Uterus (tissue), 4 donors: ENCODE data around the gene PTPN1. TPM values are rescaled to one million over a fixed set of nuclear protein-coding genes. Genes with fewer than 3 reads are reported as not detected.
A peak's percentile ranks its signal among the peaks of the same experiment; 100 is the strongest.

Source experiments
- DNase-seq, 2 donors: peaks; one replicate each; pipeline ENCODE4 v3.0.0-alpha.2; 2019 to 2020
- H3K27ac ChIP-seq, 2 donors: fragments of 200-600 bp; sonication (generic); 1 replicate in 1 of 2; 2 replicates in 1 of 2; pipeline ENCODE4 v1.5.1; 2016 to 2018
- H3K27me3 ChIP-seq, 2 donors: fragments of 200-600 bp; sonication (generic); one replicate each; pipeline ENCODE4 v1.5.1; 2018 to 2019; ENCODE audit warnings: control low read depth in 1 of 2
- H3K36me3 ChIP-seq, 2 donors: fragments of 200-600 bp; sonication (generic); one replicate each; pipeline ENCODE4 v1.5.1; 2019; ENCODE audit warnings: control low read depth in 1 of 2
- H3K4me1 ChIP-seq, 2 donors: fragments of 200-600 bp; sonication (generic); one replicate each; pipeline ENCODE4 v1.5.1; 2018 to 2019; ENCODE audit warnings: control low read depth in 1 of 2
- H3K4me3 ChIP-seq, 2 donors: fragments of 200-600 bp; sonication (generic); 1 replicate in 1 of 2; 2 replicates in 1 of 2; pipeline ENCODE4 v1.5.1; 2018 to 2019; ENCODE audit warnings: mild to moderate bottlenecking in 1 of 2
- H3K9me3 ChIP-seq, 2 donors: fragments of 200-600 bp; sonication (generic); one replicate each; pipeline ENCODE4 v1.5.1; 2019; ENCODE audit warnings: control low read depth in 1 of 2
- CTCF ChIP-seq, 4 experiments: fragments of 200-600 bp in 2 of 4; fragments of 450-650 bp in 2 of 4; sonication (generic) in 2 of 4; IDR thresholded peaks; one replicate each; pipeline ENCODE4 v1.5.1; 2016 to 2019; ENCODE audit warnings: antibody characterized with exemption in 4 of 4, mild to moderate bottlenecking in 2 of 4, moderate library complexity in 1 of 4
- POLR2A ChIP-seq, 2 donors: fragments of 450-650 bp; IDR thresholded peaks; one replicate each; pipeline ENCODE4 v1.6.1; 2016; ENCODE audit warnings: antibody characterized with exemption in 2 of 2, mild to moderate bottlenecking in 1 of 2, moderate library complexity in 1 of 2
- intact Hi-C: fragments of 100-400 bp; cut with DNase I; formaldehyde crosslinking; loops from one replicate; pipeline ENCODE4 v1.15.1; 2023; ENCODE audit warnings: low total_unique reads
- total RNA-seq, 4 donors: library from RNA; depleted of rRNA in 3 of 4; stranded (reverse); fragments of >200 nt in 3 of 4; gene quantifications; one replicate each; pipeline versions ENCODE4 v1.1.0 to v1.2.4, GENCODE V29; 2014 to 2023
- donor health status: DM: yes; HTN: yes; CAD: no.

Gene PTPN1
- total RNA-seq, 4 donors from 2014 or later, result 14.1 to 33.9 (median 20.2) TPM

GRCh38 chr20:50508171-50508755 lies 1.9 kb upstream of the PTPN1 start:
- Histone ChIP-seq H3K4me3 (no peak overlapping the region), H3K27ac (no peak overlapping the region), H3K36me3 (no peaks in the 10 kb centered on the region), H3K9me3 (no peaks in the 10 kb centered on the region), H3K27me3 (no peaks in the 10 kb centered on the region), H3K4me1 (peaks cover 9 to 15% of the 10 kb centered on the region in 2 donors)
- TF ChIP-seq POLR2A (IDR thresholded peaks at IDR 0.05) (no peak), CTCF (IDR thresholded peaks at IDR 0.05) (no peak)
- intact Hi-C loops, result no loop called here
- no peak for DNase-seq

GRCh38 chr20:50510706-50511542 lies 741 bp downstream of the PTPN1 start:
- Histone ChIP-seq H3K4me3 (peak overlapping the region; percentile 92 to 99), H3K9me3 (no peaks in the 10 kb centered on the region), H3K4me1 (peaks cover 0 to 15% of the 10 kb centered on the region in 2 donors), H3K27me3 (no peaks in the 10 kb centered on the region), H3K27ac (peak overlapping the region; percentile 86 to 87), H3K36me3 (no peaks in the 10 kb centered on the region)
- no peak for TF ChIP-seq CTCF (IDR thresholded peaks at IDR 0.05)
- no peak for TF ChIP-seq POLR2A (IDR thresholded peaks at IDR 0.05)
- DNase-seq, result peak in 1 of 2 donors; percentile 41
- intact Hi-C loops, result no loop called here

GRCh38 chr20:50512323-50512722 lies 2.1 kb downstream of the PTPN1 start:
- Histone ChIP-seq H3K27ac (peak overlapping the region in 1 of 2 donors; percentile 29), H3K36me3 (no peaks in the 10 kb centered on the region), H3K27me3 (no peaks in the 10 kb centered on the region), H3K9me3 (no peaks in the 10 kb centered on the region), H3K4me3 (peak overlapping the region in 1 of 2 donors; percentile 92), H3K4me1 (peaks cover 0 to 15% of the 10 kb centered on the region in 2 donors)
- no peak for TF ChIP-seq POLR2A (IDR thresholded peaks at IDR 0.05)
- no peak for TF ChIP-seq CTCF (IDR thresholded peaks at IDR 0.05)
- intact Hi-C loops, result no loop called here
- no peak for DNase-seq

- DNase-seq, result no peak
- no peak overlapping the region for H3K4me3 ChIP-seq
- no peaks in the 10 kb centered on the region for H3K9me3 ChIP-seq
- H3K27me3 ChIP-seq, result no peaks in the 10 kb centered on the region
- TF ChIP-seq POLR2A (IDR thresholded peaks at IDR 0.05) (no peak), CTCF (IDR thresholded peaks at IDR 0.05) (no peak)
- no peaks in the 10 kb centered on the region for H3K36me3 ChIP-seq
- H3K27ac ChIP-seq, result peak overlapping the region in 1 of 2 donors; percentile 29
- intact Hi-C loops, result no loop called here
- H3K4me1 ChIP-seq, result peaks cover 0 to 15% of the 10 kb centered on the region in 2 donors
Observed at GRCh38 chr20:50513169-50514034, 3.2 kb downstream of the PTPN1 start.
